Heart right ventricle (tissue), 16 donors: Measurements from ENCODE around the gene SASH1. TPM values are rescaled to one million over a fixed set of nuclear protein-coding genes. Genes with fewer than 3 reads are reported as not detected.

Source experiments
- ATAC-seq, 8 donors: fragments of 200-7000 bp; cut with Tn5 transposase; one replicate each; pipeline ENCODE4 v1.9.1; 2020; ENCODE audit warnings: mild to moderate bottlenecking in 8 of 8, moderate library complexity in 8 of 8, moderate number of reproducible peaks in 1 of 8
- DNase-seq, 2 donors: peaks; one replicate each; pipeline ENCODE4 v3.0.0-alpha.2; 2020
- H3K27ac ChIP-seq, 10 donors: fragments of 200-600 bp; sonication (generic) in 2 of 10; one replicate each; pipeline versions ENCODE4 v1.5.0 to v1.8.0; 2020 to 2022; ENCODE audit warnings: mild to moderate bottlenecking in 3 of 10
- H3K27me3 ChIP-seq, 7 donors: fragments of 200-600 bp; one replicate each; pipeline ENCODE4 v1.8.0; 2021 to 2022; ENCODE audit warnings: mild to moderate bottlenecking in 2 of 7
- H3K36me3 ChIP-seq, 9 donors: fragments of 200-600 bp; sonication (generic) in 1 of 9; one replicate each; pipeline versions ENCODE4 v1.5.0 to v1.8.0; 2020 to 2022; ENCODE audit warnings: mild to moderate bottlenecking in 2 of 9
- H3K4me1 ChIP-seq, 9 donors: fragments of 200-600 bp; sonication (generic) in 1 of 9; one replicate each; pipeline versions ENCODE4 v1.5.0 to v1.8.0; 2020 to 2022; ENCODE audit warnings: mild to moderate bottlenecking in 4 of 9
- H3K4me3 ChIP-seq, 10 donors: fragments of 200-600 bp; sonication (generic) in 2 of 10; one replicate each; pipeline versions ENCODE4 v1.5.0 to v1.8.0; 2020 to 2022; ENCODE audit warnings: mild to moderate bottlenecking in 7 of 10, moderate library complexity in 2 of 10
- H3K9me3 ChIP-seq, 11 donors: fragments of 200-600 bp in 10 of 11; sonication (generic) in 2 of 11; one replicate each; pipeline versions ENCODE4 v1.5.0 to v1.8.0; 2013 to 2022; ENCODE audit warnings: mild to moderate bottlenecking in 2 of 11, control low read depth in 1 of 11, moderate library complexity in 1 of 11
- CTCF ChIP-seq, 9 donors: fragments of 200-600 bp; sonication (generic) in 2 of 9; IDR thresholded peaks; one replicate each; pipeline versions ENCODE4 v1.5.0 to v1.8.0; 2021 to 2022; ENCODE audit warnings: antibody characterized with exemption in 9 of 9, mild to moderate bottlenecking in 5 of 9, moderate library complexity in 1 of 9
- WGBS, 2 donors: extraction: QIAGEN DNeasy Blood & Tissue Kit; methylation state at CpG; one replicate each; pipeline ENCODE4 v1.1.7; 2013; ENCODE audit warnings: inconsistent platforms in 1 of 2; 5-methylcytosine and 5-hydroxymethylcytosine counted together
- intact Hi-C, 10 donors: fragments of 100-400 bp; cut with DNase I; formaldehyde crosslinking; loops; one replicate each; pipeline versions ENCODE4 v1.11.1 to v1.14.2; 2022
- polyA plus RNA-seq, 2 donors: library from polyadenylated mRNA; stranded (reverse); fragments of 200-250 nt; gene quantifications; one replicate each; pipeline ENCODE4 v1.2.3, GENCODE V29; 2013
- total RNA-seq, 10 donors: library from RNA; stranded (reverse); fragmentation: NEBNext Ultra II Directional in 3 of 10; extraction: Animal tissue kit (Norgen Biotek cat#: 25700) in 3 of 10; gene quantifications; one replicate each; pipeline versions ENCODE4 v1.2.1 to v1.2.4, GENCODE V29; 2021 to 2023
- donor health status: Arrhythmogenic right ventricular cardiomyopathy.
- donor health status: ischemic (EF 13 %, LVEDD 7.1; RV severe dilation, severe dysfunction).
- donor health status: healthy with polysubstance abuse.
- donor health status: DM: no; HTN: yes; CAD: no.
- donor health status: DM: no; HTN: no; CAD: no.
- donor health status: ischemic (EF 25% LVEDD 6.9; RV normal size, moderate dysfunction).
- donor health status: ischemic (EF 25% LVEDD 5.7; RV mildly dilated, moderate dysfunction).
- donor health status: healthy.
- donor health status: DM: yes; HTN: yes; CAD: no.
- donor health status: Ischemic cardiomyopathy.
- donor health status: ischemic (EF 35%, LVEDD 5.7; RV mildly dilated, moderate dysfunction).
- donor health status: nonischemic (EF 11% LVEDD 7.7; RV severe dilation, severe dysfunction).
- donor health status: DM: yes; HTN: yes; CAD: no.
- donor health status: PGD.
- donor health status: ischemic (EF 29% LVEDD 5.4; RV normal size, mild dysfunction).
- donor health status: nonischemic (EF 23%, LVEDD 6.1; RV moderate dilation, normal function).

Gene SASH1
- total and polyA plus RNA-seq, 12 donors, result 6.9 to 47.1 (median 25.9) TPM

GRCh38 chr6:148492654-148493290 lies 150.1 kb downstream of the SASH1 start:
- intact Hi-C loops, result no loop called here
- Histone ChIP-seq H3K27me3 (no peaks in the 10 kb centered on the region), H3K36me3 (peaks cover 0 to 32% (median 8%) of the 10 kb centered on the region in 9 donors), H3K27ac (peak overlapping the region in 7 of 10 donors; percentile 39 to 77 (median 59)), H3K4me3 (no peak overlapping the region), H3K9me3 (no peaks in the 10 kb centered on the region), H3K4me1 (peaks cover 0 to 66% (median 32%) of the 10 kb centered on the region in 9 donors)
- no peak for TF ChIP-seq CTCF (IDR thresholded peaks at IDR 0.05)
- 75 to 86% methylated on average over 5 of the region's 5 CpGs for WGBS, 2 donors
- ATAC-seq (peak in 3 of 8 donors; percentile 18 to 49 (median 33)), DNase-seq (no peak)

GRCh38 chr6:148493424-148493823 lies 150.8 kb downstream of the SASH1 start:
- H3K4me1 ChIP-seq, result peaks cover 0 to 72% (median 32%) of the 10 kb centered on the region in 9 donors
- WGBS, 2 donors, result 58 to 59% methylated on average over 6 of the region's 6 CpGs
- H3K27me3 ChIP-seq, result no peaks in the 10 kb centered on the region
- no peak overlapping the region for H3K4me3 ChIP-seq
- H3K9me3 ChIP-seq, result no peaks in the 10 kb centered on the region
- ATAC-seq (no peak), DNase-seq (no peak)
- TF ChIP-seq CTCF (IDR thresholded peaks at IDR 0.05), result no peak
- H3K27ac ChIP-seq, result peak overlapping the region in 7 of 10 donors; percentile 39 to 77 (median 59)
- intact Hi-C loops, result no loop called here
- peaks cover 0 to 26% (median 2%) of the 10 kb centered on the region in 9 donors for H3K36me3 ChIP-seq

DNA sequence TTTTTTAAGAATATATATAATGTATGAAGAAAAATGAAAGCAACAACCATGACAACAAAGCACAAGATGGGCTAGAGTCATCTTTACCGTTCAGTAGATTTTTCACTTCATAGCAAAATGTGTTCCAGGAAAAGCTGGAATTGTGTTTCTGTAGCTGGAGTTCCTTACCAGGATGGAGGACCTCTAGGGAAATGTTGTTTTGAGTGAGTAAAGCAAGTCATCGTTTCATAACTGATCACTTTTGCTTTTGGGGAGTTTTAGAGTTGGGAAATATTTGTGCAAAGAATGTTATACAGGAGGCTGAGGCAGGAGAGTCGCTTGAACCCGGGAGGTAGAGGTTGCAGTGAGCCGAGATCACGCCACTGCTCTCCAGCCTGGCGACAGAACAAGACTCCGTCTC lies 151.6 kb downstream of the SASH1 start:
- Histone ChIP-seq H3K27ac (peak overlapping the region; percentile 4 to 77 (median 56)), H3K4me1 (peaks cover 0 to 75% (median 32%) of the 10 kb centered on the region in 9 donors), H3K4me3 (no peak overlapping the region), H3K9me3 (no peaks in the 10 kb centered on the region), H3K27me3 (no peaks in the 10 kb centered on the region), H3K36me3 (peaks cover 0 to 18% (median 0%) of the 10 kb centered on the region in 9 donors)
- DNase-seq (no peak), ATAC-seq (peak in 7 of 8 donors; percentile 32 to 80 (median 62))
- 62 to 70% methylated on average over 8 of the region's 8 CpGs for WGBS, 2 donors
- TF ChIP-seq CTCF (IDR thresholded peaks at IDR 0.05), result no peak
- intact Hi-C loops, result no loop called here

DNA sequence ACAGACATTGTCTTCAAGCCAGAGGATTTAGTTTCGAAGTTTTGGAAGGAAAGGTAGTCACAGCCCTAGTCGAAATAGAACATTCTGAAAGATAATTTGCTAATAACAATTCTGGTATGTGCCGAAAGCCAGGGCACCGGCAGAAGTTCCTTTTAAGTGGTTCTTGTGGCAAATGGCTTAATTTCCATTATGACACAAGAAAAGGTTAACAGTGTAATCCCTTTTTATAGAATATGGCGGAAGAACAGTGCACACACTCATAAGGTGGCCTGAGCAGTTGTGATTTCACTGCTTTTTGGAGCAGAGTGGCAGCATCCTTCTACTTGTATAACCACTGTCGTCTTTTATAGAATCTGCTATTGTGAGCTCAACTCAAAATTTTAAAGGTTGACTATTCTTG lies 152.4 kb downstream of the SASH1 start:
- DNase-seq (no peak), ATAC-seq (no peak)
- Histone ChIP-seq H3K9me3 (no peaks in the 10 kb centered on the region), H3K4me3 (no peak overlapping the region), H3K4me1 (peaks cover 0 to 83% (median 32%) of the 10 kb centered on the region in 9 donors), H3K27ac (peak overlapping the region in 9 of 10 donors; percentile 39 to 77 (median 57)), H3K27me3 (no peaks in the 10 kb centered on the region), H3K36me3 (peaks cover 0 to 14% (median 0%) of the 10 kb centered on the region in 9 donors)
- intact Hi-C loops, result no loop called here
- 74 to 84% methylated on average over 6 of the region's 6 CpGs for whole genome bisulfite sequencing, 2 donors
- no peak for TF ChIP-seq CTCF (IDR thresholded peaks at IDR 0.05)
